ENCODE measurements around the gene GAS7. TPM values are rescaled to one million over a fixed set of nuclear protein-coding genes. Genes with fewer than 3 reads are reported as not detected.

Gene GAS7
- total and polyA plus RNA-seq, 12 donors = 3.6 to 54.9 (median 28.0) TPM

GRCh38 chr17:10173913-10174312 is 24.5 kb downstream of the GAS7 start:
- TF ChIP-seq CTCF (IDR thresholded peaks at IDR 0.05) = no peak
- no peak for TF ChIP-seq POLR2A (IDR thresholded peaks at IDR 0.05)
- Histone ChIP-seq H3K27me3 (no peaks in the 10 kb centered on the region), H3K36me3 (replicated peaks in 1 of 2) (no peaks in the 10 kb centered on the region), H3K4me1 (replicated peaks in 1 of 2) (peaks cover 0 to 20% of the 10 kb centered on the region in 2 donors), H3K9me3 (replicated peaks in 1 of 3) (no peaks in the 10 kb centered on the region), H3K4me3 (no peak overlapping the region), H3K27ac (no peak overlapping the region)
- intact Hi-C loops (cut with DNase I) = no loop called here
- no peak for DNase-seq
- 66 to 78% (median 73%) methylated on average over 3 of the region's 3 CpGs for WGBS, 4 donors

DNA sequence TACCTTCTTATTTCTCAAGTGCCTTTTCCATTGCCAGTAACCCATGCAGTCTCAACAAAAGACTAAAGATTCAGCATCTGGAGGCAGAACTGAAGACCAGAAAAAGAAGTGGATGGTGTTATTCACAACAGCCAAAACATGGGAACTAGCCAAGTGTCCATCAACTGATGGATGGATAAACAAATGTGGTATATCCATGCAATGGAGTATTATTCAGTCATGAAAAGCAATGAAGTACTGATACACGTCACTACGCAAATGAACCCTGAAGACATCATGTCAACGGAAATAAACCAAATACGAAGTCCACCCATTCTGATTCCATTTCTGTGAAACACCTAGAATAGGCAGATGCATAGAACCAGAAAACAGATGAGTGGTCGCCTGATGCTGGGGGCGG is 25.6 kb downstream of the GAS7 start:
- Histone ChIP-seq H3K9me3 (replicated peaks in 1 of 3) (no peaks in the 10 kb centered on the region), H3K4me1 (replicated peaks in 1 of 2) (peaks cover 0 to 20% of the 10 kb centered on the region in 2 donors), H3K36me3 (replicated peaks in 1 of 2) (no peaks in the 10 kb centered on the region), H3K27ac (peak overlapping the region in 1 of 5 donors; percentile 3), H3K4me3 (no peak overlapping the region), H3K27me3 (no peaks in the 10 kb centered on the region)
- 81 to 94% (median 89%) methylated on average over 6 of the region's 6 CpGs for WGBS, 4 donors
- intact Hi-C loops (cut with DNase I) = no loop called here
- TF ChIP-seq CTCF (IDR thresholded peaks at IDR 0.05) = no peak
- TF ChIP-seq POLR2A (IDR thresholded peaks at IDR 0.05) = no peak
- no peak for DNase-seq

- 18 to 45% (median 29%) methylated on average over 3 of the region's 3 CpGs for WGBS, 4 donors
- intact Hi-C loops (cut with DNase I) = no loop called here
- H3K4me3 ChIP-seq = no peak overlapping the region
Measured at GRCh38 chr17:10172241-10172741, 26.1 kb downstream of the GAS7 start.

DNA sequence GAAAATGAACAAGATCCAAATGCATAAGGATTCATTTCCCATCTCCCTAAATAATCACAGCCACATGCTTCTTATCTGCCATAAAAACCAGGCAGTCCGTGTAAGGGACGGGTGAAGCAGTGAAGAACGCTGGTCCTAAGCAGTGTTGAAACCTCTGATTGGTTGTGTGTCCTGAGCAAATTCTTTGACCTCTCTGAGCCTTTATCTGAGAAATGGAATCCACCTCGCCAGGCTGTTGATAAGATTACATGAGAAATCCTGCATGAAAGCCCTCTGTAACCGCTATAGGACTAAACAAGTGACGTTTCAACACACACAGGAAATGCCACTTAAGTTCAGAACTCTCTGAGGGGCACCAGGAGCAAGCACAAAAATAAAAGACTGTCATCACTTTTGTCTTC is 26.8 kb downstream of the GAS7 start:
- 23 to 39% (median 33%) methylated on average over 6 of the region's 6 CpGs for WGBS, 4 donors
- Histone ChIP-seq H3K27me3 (no peaks in the 10 kb centered on the region), H3K4me3 (no peak overlapping the region), H3K36me3 (replicated peaks in 1 of 2) (no peaks in the 10 kb centered on the region), H3K9me3 (replicated peaks in 1 of 3) (no peaks in the 10 kb centered on the region), H3K27ac (peak overlapping the region in 2 of 5 donors; percentile 21 to 61), H3K4me1 (replicated peaks in 1 of 2) (peaks cover 0 to 20% of the 10 kb centered on the region in 2 donors)
- intact Hi-C loops (cut with DNase I) = no loop called here
- no peak for DNase-seq
- no peak for TF ChIP-seq POLR2A (IDR thresholded peaks at IDR 0.05)
- no peak for TF ChIP-seq CTCF (IDR thresholded peaks at IDR 0.05)

More at GRCh38 chr17:10172241-10172741, 26.1 kb downstream of the GAS7 start:
- H3K27ac ChIP-seq = peak overlapping the region in 2 of 5 donors; percentile 21 to 61
- H3K9me3 ChIP-seq (replicated peaks in 1 of 3) = no peaks in the 10 kb centered on the region
- DNase-seq = no peak
- peaks cover 0 to 20% of the 10 kb centered on the region in 2 donors for H3K4me1 ChIP-seq (replicated peaks in 1 of 2)
- H3K27me3 ChIP-seq = no peaks in the 10 kb centered on the region
- H3K36me3 ChIP-seq (replicated peaks in 1 of 2) = no peaks in the 10 kb centered on the region
- TF ChIP-seq POLR2A (IDR thresholded peaks at IDR 0.05) (no peak), CTCF (IDR thresholded peaks at IDR 0.05) (no peak)
